ENCODE results near the gene RPS15.

RPS15 gene

DNA sequence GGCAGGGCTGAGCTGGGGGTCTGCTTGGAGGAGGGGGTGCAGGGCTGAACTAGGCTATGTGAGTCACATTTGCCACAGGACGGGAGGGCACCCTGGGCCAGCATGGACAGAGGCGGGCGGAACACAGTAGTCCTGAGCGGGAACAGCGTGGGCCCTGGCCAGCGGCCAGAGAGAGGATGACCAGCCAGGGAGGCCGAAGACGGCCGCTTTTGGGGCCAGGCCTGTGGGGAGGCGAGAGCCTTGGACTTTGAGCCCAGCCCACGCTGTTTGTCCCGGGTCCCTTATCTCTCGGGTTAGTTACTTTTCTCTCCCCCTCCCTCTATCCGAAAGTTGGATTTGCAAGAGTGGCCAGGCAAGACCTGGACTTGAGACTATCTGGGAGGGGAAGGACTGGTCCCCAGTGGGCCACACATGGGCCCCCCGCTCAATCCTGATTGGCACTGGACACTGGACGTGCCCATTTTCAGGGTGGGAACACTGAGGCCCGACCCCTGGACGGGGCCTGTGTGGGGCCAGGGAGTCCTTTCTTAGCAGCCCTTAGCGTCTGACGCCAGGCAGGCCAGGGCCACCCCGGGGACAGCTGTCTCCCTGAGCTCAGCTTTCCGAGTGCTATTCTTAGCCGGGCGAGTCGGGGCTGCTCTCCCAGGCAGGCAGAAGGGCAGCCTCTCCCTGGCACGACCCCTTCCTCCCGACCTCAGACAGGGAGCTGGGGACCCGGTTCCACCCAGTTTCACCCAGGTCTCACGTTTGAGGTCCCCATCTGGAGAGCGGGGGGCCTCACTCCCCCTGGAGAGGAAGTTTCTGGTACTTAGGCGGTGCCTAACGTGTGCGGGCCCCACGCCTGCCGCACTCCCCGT is 37.7 kb upstream of the RPS15 start:
- no peaks in the 10 kb centered on the region for H3K9me3 ChIP-seq (replicated peaks in 1 of 11)
- peaks cover 0 to 20% (median 1%) of the 10 kb centered on the region in 11 experiments; a peak in 7 of 22 replicates for H3K36me3 ChIP-seq
- TF ChIP-seq Cebpa-rat (IDR thresholded peaks at IDR 0.05), result no peak
- H3K4me2 ChIP-seq, result peak overlapping the region; percentile 93 to 100 (median 97)
- no peaks in the 10 kb centered on the region for H3K27me3 ChIP-seq
- peaks cover 58 to 79% (median 73%) of the 10 kb centered on the region in 10 experiments for H3K4me1 ChIP-seq
- H4K20me1 ChIP-seq, result peaks cover 0 to 51% (median 35%) of the 10 kb centered on the region in 11 experiments; a peak in 18 of 22 replicates
- peak overlapping the region in 9 of 11 experiments; percentile 48 to 73 (median 62); a peak in 18 of 22 replicates for H3K27ac ChIP-seq
- peak overlapping the region; percentile 73 to 91 (median 81) for H3K4me3 ChIP-seq
- H3K9ac ChIP-seq, result peak overlapping the region; percentile 66 to 86 (median 79)

DNA sequence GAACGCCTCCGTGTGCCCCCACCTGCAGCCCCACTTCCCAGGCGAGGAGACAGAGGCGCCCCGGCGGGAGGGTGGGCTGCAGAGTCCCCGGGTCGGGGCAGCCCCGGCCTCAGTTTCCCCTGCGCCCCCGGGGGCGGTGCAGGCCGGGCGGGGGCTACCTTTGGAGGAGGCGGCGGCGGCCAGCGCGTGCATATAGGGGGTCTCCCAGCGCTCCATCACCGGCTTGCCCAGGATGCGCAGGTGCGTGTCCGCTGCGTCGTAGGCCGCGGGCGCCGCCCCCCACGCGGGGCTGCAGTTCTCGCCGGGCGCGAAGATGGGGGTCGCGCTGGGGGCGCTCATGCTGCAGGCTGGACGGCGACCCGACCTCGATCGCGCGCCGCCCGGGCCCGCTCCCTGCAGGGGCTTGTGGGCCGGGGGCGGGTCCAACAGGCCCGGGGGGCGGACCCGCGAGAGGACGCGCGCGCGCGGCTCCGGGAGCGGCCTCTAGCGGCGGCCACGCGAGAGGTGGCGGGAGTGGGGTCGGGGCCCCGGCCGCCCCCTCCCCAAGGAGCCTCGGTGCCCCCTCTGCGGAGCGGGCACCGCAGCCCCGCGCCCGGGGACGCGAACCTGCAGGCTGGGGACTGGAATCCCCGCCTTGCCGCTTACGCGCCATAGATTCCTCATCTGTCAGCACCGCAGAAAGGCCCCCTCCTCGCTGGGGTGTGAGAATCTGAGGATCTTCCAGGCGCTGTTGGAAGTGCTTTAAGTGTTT is 36.9 kb upstream of the RPS15 start, which contains the start of gene GAMT:
GAMT (minus strand) TSS at position 405 of the 751 bp plus-strand sequence; CDS start at position 339, 66 bp downstream.
- Histone ChIP-seq H3K4me2 (peak within 1 kb of the TSS; percentile 93 to 100 (median 97)), H4K20me1 (peaks cover 0 to 43% (median 27%) of the 10 kb centered on the region in 11 experiments; a peak in 15 of 22 replicates), H3K27me3 (no peaks in the 10 kb centered on the region), H3K9me3 (replicated peaks in 1 of 11) (no peaks in the 10 kb centered on the region), H3K4me1 (peaks cover 58 to 79% (median 72%) of the 10 kb centered on the region in 10 experiments), H3K9ac (peak within 1 kb of the TSS; percentile 66 to 86 (median 79)), H3K4me3 (peak within 1 kb of the TSS; percentile 73 to 91 (median 81)), H3K27ac (peak within 1 kb of the TSS in 9 of 11 experiments; percentile 48 to 73 (median 62); a peak in 18 of 22 replicates), H3K36me3 (peaks cover 0 to 17% (median 0%) of the 10 kb centered on the region in 11 experiments; a peak in 5 of 22 replicates)
- no peak for TF ChIP-seq Cebpa-rat (IDR thresholded peaks at IDR 0.05)

DNA sequence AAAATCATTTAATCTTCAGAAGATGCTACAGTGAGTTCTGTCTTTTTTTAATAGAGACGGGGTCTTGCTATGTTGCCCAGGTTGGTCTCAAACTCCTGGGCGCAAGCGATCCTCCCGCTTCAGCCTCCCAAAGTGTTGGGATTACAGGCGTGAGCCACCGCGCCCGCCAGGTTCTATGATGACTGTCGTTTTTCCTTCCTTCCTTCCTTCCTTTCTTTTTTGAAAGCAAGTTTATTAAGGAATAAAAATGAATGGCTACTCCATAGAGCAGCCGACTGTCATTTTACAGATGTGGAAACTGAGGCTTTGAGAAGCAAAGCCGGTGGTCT is 36.3 kb upstream of the RPS15 start:
- Histone ChIP-seq H3K9ac (peak overlapping the region; percentile 66 to 86 (median 79); a peak in 21 of 22 replicates), H3K9me3 (replicated peaks in 1 of 11) (no peaks in the 10 kb centered on the region), H4K20me1 (peaks cover 0 to 37% (median 22%) of the 10 kb centered on the region in 11 experiments; a peak in 13 of 22 replicates), H3K27me3 (no peaks in the 10 kb centered on the region), H3K4me1 (peaks cover 58 to 79% (median 72%) of the 10 kb centered on the region in 10 experiments), H3K4me2 (peak overlapping the region; percentile 93 to 100 (median 97)), H3K27ac (peak overlapping the region in 6 of 11 experiments; percentile 48 to 73 (median 62); a peak in 6 of 22 replicates), H3K4me3 (peak overlapping the region; percentile 73 to 91 (median 81)), H3K36me3 (peaks cover 0 to 17% (median 0%) of the 10 kb centered on the region in 11 experiments; a peak in 5 of 22 replicates)
- no peak for TF ChIP-seq Cebpa-rat (IDR thresholded peaks at IDR 0.05)

DNA sequence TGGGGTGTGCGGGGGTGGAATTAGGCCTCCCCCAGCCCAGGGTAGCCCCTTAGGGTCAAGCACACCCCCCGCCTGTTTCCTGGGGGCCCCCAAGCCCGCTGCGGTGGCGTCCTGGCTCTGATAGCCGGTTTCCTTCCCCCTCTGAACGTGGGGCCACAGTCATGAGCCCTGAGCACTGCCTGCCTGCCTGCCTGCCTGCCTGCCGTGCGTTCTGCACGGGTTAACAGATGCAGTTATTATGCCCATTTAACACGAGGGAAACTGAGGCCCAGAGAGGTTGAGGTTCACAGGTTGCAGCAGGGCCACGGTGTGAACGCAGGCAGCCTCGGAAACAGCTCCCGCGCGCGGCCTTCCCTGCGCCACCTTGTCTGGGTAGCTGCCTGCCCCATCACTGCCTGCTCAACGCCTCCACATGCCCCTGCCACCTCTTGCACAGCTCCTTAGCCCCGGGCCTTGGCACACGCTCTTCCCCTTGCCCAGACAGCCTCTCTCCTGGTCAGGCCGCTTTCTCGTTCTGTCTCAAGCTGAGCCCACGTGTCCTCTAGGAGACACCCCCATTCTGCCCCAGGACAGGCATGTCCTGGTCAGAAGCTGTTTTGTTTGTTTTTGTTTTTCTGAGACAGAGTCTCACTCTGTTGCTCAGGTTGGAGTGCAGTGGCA is 35.7 kb upstream of the RPS15 start:
- peaks cover 52 to 74% (median 66%) of the 10 kb centered on the region in 10 experiments for H3K4me1 ChIP-seq
- peak overlapping the region in 3 of 10 experiments; percentile 25 to 39 (median 26); a peak in 3 of 20 replicates for H3K4me3 ChIP-seq
- 0 out of 22 replicates have a peak overlapping the region, but pooled peaks of 2 of the 11 experiments have one; percentile 4 to 18 for H3K27ac ChIP-seq
- H3K36me3 ChIP-seq, result peaks cover 0 to 17% (median 0%) of the 10 kb centered on the region in 11 experiments; a peak in 5 of 22 replicates
- no peak for TF ChIP-seq Cebpa-rat (IDR thresholded peaks at IDR 0.05)
- H3K27me3 ChIP-seq, result no peaks in the 10 kb centered on the region
- H4K20me1 ChIP-seq, result peaks cover 0 to 30% (median 15%) of the 10 kb centered on the region in 11 experiments; a peak in 12 of 22 replicates
- H3K9ac ChIP-seq, result peak overlapping the region in 10 of 11 experiments; percentile 1 to 83 (median 70); a peak in 13 of 22 replicates
- H3K9me3 ChIP-seq (replicated peaks in 1 of 11), result no peaks in the 10 kb centered on the region
- peak overlapping the region; percentile 93 to 100 (median 97) for H3K4me2 ChIP-seq

GRCh38 chr19:1406774-1407527 is 31.2 kb upstream of the RPS15 start:
- H3K9ac ChIP-seq, result peak overlapping the region; percentile 100
- no peak for TF ChIP-seq Cebpa-rat (IDR thresholded peaks at IDR 0.05)
- H3K9me3 ChIP-seq (replicated peaks in 1 of 11), result no peaks in the 10 kb centered on the region
- H3K4me3 ChIP-seq, result peak overlapping the region; percentile 51 to 100 (median 100)
- H4K20me1 ChIP-seq, result peaks cover 35 to 39% (median 36%) of the 10 kb centered on the region in 11 experiments
- peak overlapping the region; percentile 57 to 89 (median 75) for H3K4me2 ChIP-seq
- H3K27ac ChIP-seq, result peak overlapping the region; percentile 98 to 100 (median 100); a peak in 21 of 22 replicates
- H3K27me3 ChIP-seq, result no peaks in the 10 kb centered on the region
- H3K4me1 ChIP-seq, result peaks cover 65 to 79% (median 75%) of the 10 kb centered on the region in 10 experiments
- H3K36me3 ChIP-seq, result peaks cover 13 to 33% (median 30%) of the 10 kb centered on the region in 11 experiments; a peak in 21 of 22 replicates

DNA sequence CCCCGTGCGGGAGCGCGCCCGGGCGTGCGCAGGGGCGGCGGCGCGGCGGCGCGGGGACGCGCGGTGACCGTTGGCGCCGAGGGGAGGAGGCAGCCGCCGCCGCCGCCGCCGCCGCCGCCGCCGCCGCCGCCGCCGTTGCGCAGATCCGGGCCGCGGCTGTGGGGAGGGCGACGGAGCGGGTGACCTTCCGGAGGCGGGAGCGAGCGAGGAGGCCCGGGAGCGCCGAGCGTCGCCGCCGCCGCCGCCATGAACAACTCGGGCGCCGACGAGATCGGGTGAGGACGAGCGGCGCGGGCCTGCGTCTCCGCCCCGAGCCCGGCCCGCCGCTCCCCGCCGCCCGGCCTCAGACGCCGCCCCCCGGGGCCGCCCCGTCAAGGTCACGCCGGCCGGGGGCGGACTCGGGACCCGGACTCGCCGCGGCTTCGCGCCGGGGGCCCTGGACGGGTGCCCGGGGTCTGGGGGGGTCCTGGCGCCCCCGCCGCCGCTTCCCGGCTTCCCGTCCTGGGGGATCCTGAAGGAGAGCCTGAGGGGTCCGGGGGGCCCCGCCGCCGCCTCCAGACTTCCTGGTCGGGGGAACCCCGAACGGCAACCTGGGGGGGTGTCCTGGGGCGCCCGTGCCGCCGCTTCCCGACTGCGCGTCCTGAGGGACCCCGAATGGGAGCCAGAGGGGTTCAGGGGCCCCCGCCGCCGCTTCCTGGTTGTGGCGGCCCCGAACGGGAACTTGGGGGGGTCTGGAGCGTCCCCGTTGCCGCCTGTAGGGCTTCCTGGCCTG is 30.5 kb upstream of the RPS15 start, which contains the start of gene DAZAP1:
DAZAP1 (plus strand) TSS at position 59 of the 772 bp plus-strand sequence; CDS start at position 247, 188 bp downstream.
- peak within 1 kb of the TSS; percentile 95 to 100 (median 100) for H3K4me3 ChIP-seq
- H3K9me3 ChIP-seq (replicated peaks in 1 of 11), result no peaks in the 10 kb centered on the region
- H3K4me1 ChIP-seq, result peaks cover 65 to 78% (median 72%) of the 10 kb centered on the region in 10 experiments
- H3K4me2 ChIP-seq, result peak within 1 kb of the TSS; percentile 94 to 99 (median 96)
- H3K36me3 ChIP-seq, result peaks cover 20 to 40% (median 38%) of the 10 kb centered on the region in 11 experiments
- H3K27ac ChIP-seq, result peak within 1 kb of the TSS; percentile 98 to 100 (median 100)
- peaks cover 43 to 47% (median 44%) of the 10 kb centered on the region in 11 experiments for H4K20me1 ChIP-seq
- H3K9ac ChIP-seq, result peak within 1 kb of the TSS; percentile 100
- H3K27me3 ChIP-seq, result no peaks in the 10 kb centered on the region
- no peak for TF ChIP-seq Cebpa-rat (IDR thresholded peaks at IDR 0.05)

Measured in BLaER1 treated with 17β-estradiol and CSF1 and Interleukin-3, amounts not matched to agents 10 nM and 100 nM (cell line).